ENCODE results near the gene BANF2. TPM values are rescaled to one million over a fixed set of nuclear protein-coding genes. Genes with fewer than 3 reads are reported as not detected.

Gene BANF2
- total RNA-seq, 1 experiment from 2014 or later, result not detected

GRCh38 chr20:17765584-17765983 lies 65.8 kb downstream of the BANF2 start:
- DNase-seq (ENCODE audit: low read depth, low spot score) (no peak), ATAC-seq (no peak)
- peaks cover 12 to 17% of the 10 kb centered on the region in 2 experiments for H3K4me1 ChIP-seq (ENCODE audit: control insufficient read depth in 1 of 2, insufficient read depth in 2 of 2, low read length in 2 of 2)
- H2AFZ ChIP-seq (ENCODE audit: low read depth, low read length, poor library complexity, severe bottlenecking), result no peak overlapping the region
- CTCF ChIA-PET, result no interaction called here
- no peaks in the 10 kb centered on the region for H3K36me3 ChIP-seq (ENCODE audit: control insufficient read depth in 1 of 2, insufficient read depth in 2 of 2, low read length in 2 of 2)
- no peak overlapping the region for H3K4me2 ChIP-seq (ENCODE audit: low read length)
- no peaks in the 10 kb centered on the region for H3K27me3 ChIP-seq (ENCODE audit: insufficient read depth, low read length)
- RAD21 ChIA-PET (ENCODE audit: low non-redundant PET in 1 of 2, low total read pairs in 2 of 2, uncharacterized antibody in 2 of 2, unreplicated experiment in 2 of 2), result no interaction called here
- no peaks in the 10 kb centered on the region for H3K79me2 ChIP-seq (ENCODE audit: insufficient read depth, low read length)
- H3K27ac ChIP-seq (ENCODE audit: low read depth, low read length), result no peak overlapping the region
- H3K9ac ChIP-seq (ENCODE audit: low read length), result no peak overlapping the region
- no TSS peak for BruUV-seq (replicated peaks)
- TF ChIP-seq ZBTB33 (IDR thresholded peaks at IDR 0.05; ENCODE audit: extremely low read depth, insufficient replicate concordance, low read length), result no peak
- no peak for TF ChIP-seq ZNF274 (IDR thresholded peaks at IDR 0.05; ENCODE audit: low read depth, low read length)
- no peak for TF ChIP-seq SRF (IDR thresholded peaks at IDR 0.05; ENCODE audit: low read depth)
- no peak for TF ChIP-seq CEBPB (IDR thresholded peaks at IDR 0.05; ENCODE audit: low read depth)
- TF ChIP-seq MAX (IDR thresholded peaks at IDR 0.05), result no peak
- no peak for TF ChIP-seq EZH2 (IDR thresholded peaks at IDR 0.05)
- TF ChIP-seq ATF3 (IDR thresholded peaks at IDR 0.05), result no peak
- TF ChIP-seq JUND (IDR thresholded peaks at IDR 0.05), result no peak
- TF ChIP-seq TCF7L2 (IDR thresholded peaks at IDR 0.05; ENCODE audit: borderline replicate concordance, extremely low read depth, insufficient read depth, insufficient read length), result no peak
- TF ChIP-seq POLR2AphosphoS5 (IDR thresholded peaks at IDR 0.05; ENCODE audit: low read depth, low read length), result no peak
- no peak for TF ChIP-seq POLR2A (IDR thresholded peaks at IDR 0.05; ENCODE audit: borderline replicate concordance, extremely low read depth, insufficient read depth, insufficient read length)
- TF ChIP-seq CBX3 (IDR thresholded peaks at IDR 0.05; ENCODE audit: low read depth), result no peak
- no peak for TF ChIP-seq CTCF (IDR thresholded peaks at IDR 0.05 in 2 of 3, conservative IDR thresholded peaks at IDR 0.05 in 1 of 3; ENCODE audit: borderline replicate concordance in 1 of 3, insufficient read depth in 1 of 3, low read depth in 2 of 3, low read length in 2 of 3)
- TF ChIP-seq EGR1 (IDR thresholded peaks at IDR 0.05; ENCODE audit: low read depth), result no peak
- TF ChIP-seq REST (IDR thresholded peaks at IDR 0.05; ENCODE audit: low read depth), result no peak
- TF ChIP-seq RAD21 (IDR thresholded peaks at IDR 0.05; ENCODE audit: low read depth), result no peak
- intact Hi-C loops (cut with micrococcal nuclease), result no loop called here
- H3K9me3 ChIP-seq (ENCODE audit: control insufficient read depth in 1 of 2, insufficient read depth in 1 of 2, low read depth in 1 of 2, low read length in 2 of 2), result no peaks in the 10 kb centered on the region
- H3K4me3 ChIP-seq (replicated peaks in 1 of 2; ENCODE audit: low read depth in 1 of 2, low read length in 2 of 2), result no peak overlapping the region
- POLR2A ChIA-PET, result no interaction called here
- H3K9me2 ChIP-seq (ENCODE audit: insufficient read depth), result no peaks in the 10 kb centered on the region
- no peaks in the 10 kb centered on the region for H4K20me1 ChIP-seq (ENCODE audit: insufficient read depth)

Measured in HCT116 (cell line).